ENCODE results near the gene DMRTB1.

DMRTB1 gene

GRCh38 chr1:53459321-53460175 is at the start of gene DMRTB1:
DMRTB1 (plus strand) TSS chr1:53459399; CDS start chr1:53459454, 55 bp downstream.
- POLR2A ChIA-PET: no interaction called here
- CTCF ChIA-PET: interaction anchor here (1.0 to 1.7 kb wide), 7 partner anchors 10 to 181 kb away, joined by 3 to 6 read pairs (median 3); no protein-coding TSS in a partner anchor
- H3K4me3 ChIP-seq (ENCODE audit: low read depth, low read length): no peak within 1 kb of the TSS
- no peak for TF ChIP-seq CTCF (IDR thresholded peaks at IDR 0.05; ENCODE audit: insufficient read depth, low read length, missing control alignments)
- DNase-seq (ENCODE audit: low read depth, low spot score): no peak

GRCh38 chr1:53409695-53410094 is 49.5 kb upstream of the DMRTB1 start:
- TF ChIP-seq CTCF (IDR thresholded peaks at IDR 0.05; ENCODE audit: insufficient read depth, low read length, missing control alignments): no peak
- H3K4me3 ChIP-seq (ENCODE audit: low read depth, low read length): no peak overlapping the region
- ChIA-PET POLR2A (no interaction called here), CTCF (interaction anchor here (1.0 to 8.6 kb wide), 4 partner anchors 16 to 132 kb away, joined by 3 to 87 read pairs (median 6); no protein-coding TSS in a partner anchor)
- DNase-seq (ENCODE audit: low read depth, low spot score): no peak

GRCh38 chr1:53410100-53410541 is 49.1 kb upstream of the DMRTB1 start:
- TF ChIP-seq CTCF (IDR thresholded peaks at IDR 0.05; ENCODE audit: insufficient read depth, low read length, missing control alignments): no peak
- no peak for DNase-seq (ENCODE audit: low read depth, low spot score)
- no peak overlapping the region for H3K4me3 ChIP-seq (ENCODE audit: low read depth, low read length)
- ChIA-PET POLR2A (no interaction called here), CTCF (interaction anchor here (1.0 to 8.6 kb wide), 4 partner anchors 17 to 132 kb away, joined by 3 to 87 read pairs (median 6); no protein-coding TSS in a partner anchor)

- H3K4me3 ChIP-seq (ENCODE audit: low read depth, low read length): no peak overlapping the region
- DNase-seq (ENCODE audit: low read depth, low spot score): no peak
- ChIA-PET POLR2A (no interaction called here), CTCF (interaction anchor here (1.3 to 8.6 kb wide), 3 partner anchors 17 to 133 kb away, joined by 3 to 87 read pairs (median 7); no protein-coding TSS in a partner anchor)
- TF ChIP-seq CTCF (IDR thresholded peaks at IDR 0.05; ENCODE audit: insufficient read depth, low read length, missing control alignments): no peak
Observed at GRCh38 chr1:53410701-53411100, 48.5 kb upstream of the DMRTB1 start.

GRCh38 chr1:53411541-53412152 is 47.6 kb upstream of the DMRTB1 start:
- TF ChIP-seq CTCF (IDR thresholded peaks at IDR 0.05; ENCODE audit: insufficient read depth, low read length, missing control alignments): no peak
- ChIA-PET POLR2A (no interaction called here), CTCF (interaction anchor here (2.6 to 3.9 kb wide), 2 partner anchors 7 to 133 kb away, joined by 17 to 23 read pairs; no protein-coding TSS in a partner anchor)
- H3K4me3 ChIP-seq (ENCODE audit: low read depth, low read length): no peak overlapping the region
- DNase-seq (ENCODE audit: low read depth, low spot score): no peak

Data from AG04449 (cell line).